Trophoblast cell (in vitro differentiated cells and primary cell): ENCODE measurements around the gene OR2T29. TPM values are rescaled to one million over a fixed set of nuclear protein-coding genes. Genes with fewer than 3 reads are reported as not detected.
"Not testable (repeated sequence)": the region's sequence is repeated elsewhere in the genome, so short reads cannot be mapped to it uniquely, and the experiment has no call there.

ENCODE experiments used
- DNase-seq, 2 donors: peaks; one replicate each; pipeline ENCODE4 v3.0.0-alpha.2; 2016
- H2AFZ ChIP-seq: 2 replicates; pipeline ENCODE4 v1.6.1; 2013; ENCODE audit warnings: low read length, moderate library complexity, mild to moderate bottlenecking; ENCODE audit not compliant: insufficient read depth, poor library complexity
- H2AK5ac ChIP-seq: 2 replicates; pipeline ENCODE4 v1.6.1; 2013; ENCODE audit warnings: mild to moderate bottlenecking, low read length
- H2BK120ac ChIP-seq: 2 replicates; pipeline ENCODE4 v1.6.1; 2013; ENCODE audit warnings: low read length, mild to moderate bottlenecking, moderate library complexity; ENCODE audit not compliant: insufficient read depth, poor library complexity
- H2BK12ac ChIP-seq: 2 replicates; pipeline ENCODE4 v1.6.1; 2013; ENCODE audit warnings: mild to moderate bottlenecking, low read length, moderate library complexity
- H2BK5ac ChIP-seq: 2 replicates; pipeline ENCODE4 v1.6.1; 2013; ENCODE audit warnings: low read length, low read depth, moderate library complexity, mild to moderate bottlenecking; ENCODE audit not compliant: poor library complexity
- H3K14ac ChIP-seq: 2 replicates; pipeline ENCODE4 v1.6.1; 2013; ENCODE audit warnings: mild to moderate bottlenecking, low read length
- H3K18ac ChIP-seq: 2 replicates; pipeline ENCODE4 v1.6.1; 2013; ENCODE audit warnings: mild to moderate bottlenecking, low read length
- H3K23ac ChIP-seq: 2 replicates; pipeline ENCODE4 v1.6.1; 2013; ENCODE audit warnings: low read length
- H3K27ac ChIP-seq: 2 replicates; pipeline ENCODE4 v1.5.1; 2013; ENCODE audit warnings: low read depth, mild to moderate bottlenecking, inconsistent platforms, low read length, moderate library complexity
- H3K27me3 ChIP-seq: 2 replicates; pipeline ENCODE4 v1.6.1; 2013; ENCODE audit warnings: inconsistent platforms, mild to moderate bottlenecking, low read length, moderate library complexity; ENCODE audit not compliant: insufficient read depth
- H3K36me3 ChIP-seq, 2 experiments: 1 replicate in 1 of 2; 2 replicates in 1 of 2; pipeline ENCODE4 v1.6.1; 2013; ENCODE audit warnings: low read length in 2 of 2, mild to moderate bottlenecking in 2 of 2, moderate library complexity in 1 of 2; ENCODE audit not compliant: insufficient read depth in 2 of 2, control insufficient read depth in 1 of 2
- H3K4ac ChIP-seq: 2 replicates; pipeline ENCODE4 v1.6.1; 2013; ENCODE audit warnings: low read depth, mild to moderate bottlenecking, low read length, moderate library complexity
- H3K4me1 ChIP-seq, 2 experiments: 1 replicate in 1 of 2; 2 replicates in 1 of 2; pipeline ENCODE4 v1.6.1; 2013; ENCODE audit warnings: low read length in 2 of 2, mild to moderate bottlenecking in 2 of 2, moderate library complexity in 1 of 2; ENCODE audit not compliant: insufficient read depth in 2 of 2, control insufficient read depth in 1 of 2
- H3K4me2 ChIP-seq: 2 replicates; pipeline ENCODE4 v1.6.1; 2013; ENCODE audit warnings: inconsistent platforms, mild to moderate bottlenecking, low read length, moderate library complexity
- H3K4me3 ChIP-seq: 2 replicates; pipeline ENCODE4 v1.5.1; 2013; ENCODE audit warnings: mild to moderate bottlenecking, low read depth, low read length, inconsistent platforms
- H3K79me1 ChIP-seq: one replicate; pipeline ENCODE4 v1.6.1; 2013; ENCODE audit warnings: low read length
- H3K79me2 ChIP-seq: 2 replicates; pipeline ENCODE4 v1.6.1; 2013; ENCODE audit warnings: low read length, mild to moderate bottlenecking; ENCODE audit not compliant: control insufficient read depth, insufficient read depth, poor library complexity
- H3K9ac ChIP-seq: 2 replicates; pipeline ENCODE4 v1.6.1; 2013; ENCODE audit warnings: mild to moderate bottlenecking, low read length
- H3K9me3 ChIP-seq: 2 replicates; pipeline ENCODE4 v1.6.1; 2013; ENCODE audit warnings: low read depth, mild to moderate bottlenecking, control low read depth, inconsistent platforms, low read length; ENCODE audit not compliant: insufficient read depth
- H4K12ac ChIP-seq: 2 replicates; pipeline ENCODE4 v1.6.1; 2013; ENCODE audit warnings: low read depth, mild to moderate bottlenecking, low read length, moderate library complexity
- H4K8ac ChIP-seq: 2 replicates; pipeline ENCODE4 v1.6.1; 2013; ENCODE audit warnings: low read depth, mild to moderate bottlenecking, low read length, moderate library complexity
- H4K91ac ChIP-seq: one replicate; pipeline ENCODE4 v1.6.1; 2013; ENCODE audit warnings: low read depth, mild to moderate bottlenecking, low read length, moderate library complexity
- WGBS: extraction: QIAGEN DNeasy Blood & Tissue Kit; methylation state at CpG from one replicate; pipeline ENCODE4 v1.1.7; 2013; ENCODE audit warnings: missing lambda C conversion rate; ENCODE audit not compliant: insufficient read length, insufficient coverage; ENCODE audit errors: extremely low coverage; 5-methylcytosine and 5-hydroxymethylcytosine counted together
- polyA plus RNA-seq: library from polyadenylated mRNA; stranded (reverse); fragments of 200-250 nt; gene quantifications from 2 replicates; pipeline ENCODE4 v1.2.3, GENCODE V29; 2013

Gene OR2T29
- polyA plus RNA-seq: not detected in 2 replicates

DNA sequence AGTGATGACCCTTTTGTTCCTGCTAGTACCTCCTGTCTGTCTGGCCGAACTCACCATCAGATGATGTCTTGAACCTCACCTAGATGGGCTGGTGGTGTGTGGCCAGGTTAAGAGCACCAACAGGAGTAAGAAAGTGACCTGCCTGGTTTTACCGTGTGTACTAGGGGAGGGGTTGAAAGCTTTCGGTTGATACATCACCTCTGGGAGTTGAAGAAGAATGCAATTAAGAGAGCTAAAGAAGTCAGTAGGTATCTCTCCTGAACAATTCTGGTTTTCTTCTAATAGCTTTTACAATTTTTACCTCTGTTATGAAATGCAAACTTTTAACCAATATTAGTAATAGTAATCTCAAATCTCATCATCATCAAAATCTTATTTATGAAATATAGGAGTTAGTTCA is at the start of gene OR2T29:
OR2T29 (minus strand) TSS at position 101 of the 400 bp plus-strand sequence. CDS start 3,281 bp downstream, outside the sequence.
- H3K27me3 ChIP-seq, H4K8ac ChIP-seq, H3K4me2 ChIP-seq, H3K18ac ChIP-seq, H3K79me2 ChIP-seq, H2BK5ac ChIP-seq, H3K23ac ChIP-seq, H4K91ac ChIP-seq, H2AK5ac ChIP-seq, DNase-seq, H3K36me3 ChIP-seq, H3K79me1 ChIP-seq, H3K4ac ChIP-seq, H3K27ac ChIP-seq, H2BK12ac ChIP-seq, H3K9ac ChIP-seq, H3K4me1 ChIP-seq, H4K12ac ChIP-seq, H2AFZ ChIP-seq, H2BK120ac ChIP-seq, H3K14ac ChIP-seq, H3K9me3 ChIP-seq, H3K4me3 ChIP-seq: not testable (repeated sequence)
- WGBS: no CpG with 5 or more reads among the region's 3 CpGs

- Histone ChIP-seq H3K9ac (no peak overlapping the region), H3K18ac (no peak overlapping the region), H2BK5ac (no peak overlapping the region), H4K12ac (no peak overlapping the region), H4K8ac (no peak overlapping the region), H2AFZ (no peak overlapping the region), H3K4me1 (no peaks in the 10 kb centered on the region), H4K91ac (no peak overlapping the region), H3K79me1 (no peaks in the 10 kb centered on the region), H3K4ac (no peak overlapping the region), H2BK120ac (no peak overlapping the region), H3K79me2 (no peaks in the 10 kb centered on the region), H3K9me3 (peaks cover 11% of the 10 kb centered on the region), H3K23ac (no peak overlapping the region), H3K4me2 (no peak overlapping the region), H3K27me3 (no peaks in the 10 kb centered on the region), H3K14ac (no peak overlapping the region), H3K36me3 (no peaks in the 10 kb centered on the region), H2BK12ac (no peak overlapping the region), H2AK5ac (no peak overlapping the region), H3K4me3 (no peak overlapping the region), H3K27ac (no peak overlapping the region)
- DNase-seq: no peak
- WGBS: no CpG with 5 or more reads among the region's 4 CpGs
These were observed 49.4 kb upstream of the OR2T29 start for GRCh38 chr1:248611883-248612414.

GRCh38 chr1:248610301-248610700 is 47.7 kb upstream of the OR2T29 start:
- H3K4me2 ChIP-seq: no peak overlapping the region
- no peak for DNase-seq
- no peak overlapping the region for H4K12ac ChIP-seq
- no peaks in the 10 kb centered on the region for H3K79me1 ChIP-seq
- H3K9ac ChIP-seq: no peak overlapping the region
- H3K79me2 ChIP-seq: no peaks in the 10 kb centered on the region
- no peak overlapping the region for H3K18ac ChIP-seq
- no peak overlapping the region for H2BK12ac ChIP-seq
- no CpG with 5 or more reads among the region's 3 CpGs for WGBS
- H3K27ac ChIP-seq: no peak overlapping the region
- H3K36me3 ChIP-seq: no peaks in the 10 kb centered on the region
- H3K23ac ChIP-seq: no peak overlapping the region
- H4K8ac ChIP-seq: no peak overlapping the region
- peaks cover 11% of the 10 kb centered on the region for H3K9me3 ChIP-seq
- no peaks in the 10 kb centered on the region for H3K27me3 ChIP-seq
- no peak overlapping the region for H4K91ac ChIP-seq
- no peaks in the 10 kb centered on the region for H3K4me1 ChIP-seq
- H3K14ac ChIP-seq: no peak overlapping the region
- H2AK5ac ChIP-seq: no peak overlapping the region
- no peak overlapping the region for H3K4me3 ChIP-seq
- no peak overlapping the region for H3K4ac ChIP-seq
- H2AFZ ChIP-seq: no peak overlapping the region
- no peak overlapping the region for H2BK5ac ChIP-seq
- no peak overlapping the region for H2BK120ac ChIP-seq

DNA sequence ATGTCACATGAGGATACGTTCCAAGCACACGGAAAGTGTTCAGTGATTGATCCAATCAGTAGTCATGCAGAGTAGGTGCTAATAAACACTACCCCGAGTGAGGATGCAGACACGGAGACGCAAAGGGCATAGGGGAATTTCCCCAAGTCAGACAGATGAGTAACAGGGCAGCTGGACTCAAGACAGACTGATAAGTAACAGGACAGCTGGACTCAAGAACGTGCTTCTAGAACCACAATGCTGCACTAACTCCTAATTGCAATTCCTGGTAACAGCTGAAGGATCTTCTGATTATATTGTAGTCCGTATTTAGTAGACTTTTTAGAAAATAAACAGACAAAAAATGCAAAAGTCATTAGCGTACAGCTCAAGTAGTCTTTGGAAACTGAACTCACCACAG is 36.8 kb upstream of the OR2T29 start:
- no peak overlapping the region for H2AFZ ChIP-seq
- no peak overlapping the region for H2AK5ac ChIP-seq
- no CpG with 5 or more reads among the region's 8 CpGs for WGBS

More for the DNA sequence above, 36.8 kb upstream of the OR2T29 start:
- Histone ChIP-seq H3K36me3 (no peaks in the 10 kb centered on the region), H4K91ac (no peak overlapping the region), H3K79me2 (no peaks in the 10 kb centered on the region), H4K12ac (no peak overlapping the region), H3K27me3 (no peaks in the 10 kb centered on the region), H3K18ac (no peak overlapping the region), H3K4me3 (no peak overlapping the region), H2BK120ac (no peak overlapping the region), H4K8ac (no peak overlapping the region), H3K4ac (no peak overlapping the region), H3K4me2 (no peak overlapping the region), H2BK5ac (no peak overlapping the region), H3K4me1 (no peaks in the 10 kb centered on the region), H3K14ac (no peak overlapping the region), H3K9me3 (peaks cover 4% of the 10 kb centered on the region), H3K9ac (no peak overlapping the region), H3K27ac (no peak overlapping the region), H3K79me1 (no peaks in the 10 kb centered on the region), H2BK12ac (no peak overlapping the region), H3K23ac (no peak overlapping the region)
- DNase-seq: peak in 1 of 2 donors; percentile 1
